KMS-11 (cell line): ENCODE data around the gene LILRA6.
"Not testable (repeated sequence)": the region's sequence is repeated elsewhere in the genome, so short reads cannot be mapped to it uniquely, and the experiment has no call there.

Experiments used
- H2AFZ ChIP-seq: fragments of 200-600 bp; sonication (generic); 2 replicates; pipeline ENCODE4 v1.6.1; 2016; ENCODE audit warnings: antibody characterized with exemption, mixed run types, low read depth
- H3K27ac ChIP-seq: fragments of 200-600 bp; sonication (generic); 2 replicates; pipeline ENCODE4 v1.6.1; 2016; ENCODE audit warnings: mild to moderate bottlenecking, mixed run types
- H3K27me3 ChIP-seq: fragments of 200-600 bp; sonication (generic); 2 replicates; pipeline ENCODE4 v1.6.1; 2017; ENCODE audit warnings: mild to moderate bottlenecking, low read depth, mixed run types, moderate library complexity; ENCODE audit not compliant: insufficient read depth
- H3K36me3 ChIP-seq: fragments of 200-600 bp; sonication (generic); 2 replicates; pipeline ENCODE4 v1.6.1; 2017; ENCODE audit warnings: mild to moderate bottlenecking, mixed run types; ENCODE audit not compliant: insufficient read depth
- H3K4me1 ChIP-seq: fragments of 200-600 bp; sonication (generic); 2 replicates; pipeline ENCODE4 v1.6.1; 2016; ENCODE audit warnings: mild to moderate bottlenecking, low read depth, mixed run types; ENCODE audit not compliant: poor library complexity, severe bottlenecking
- H3K4me2 ChIP-seq: fragments of 200-600 bp; sonication (generic); 2 replicates; pipeline ENCODE4 v1.7.0; 2016; ENCODE audit warnings: mild to moderate bottlenecking, mixed run types
- H3K4me3 ChIP-seq: fragments of 200-600 bp; sonication (generic); IDR thresholded peaks from 2 replicates; pipeline ENCODE4 v1.6.1; 2017; ENCODE audit warnings: low read depth, low read length, mixed read lengths; ENCODE audit not compliant: insufficient read depth
- H3K79me2 ChIP-seq: fragments of 200-600 bp; sonication (generic); 2 replicates; pipeline ENCODE4 v1.6.1; 2016; ENCODE audit warnings: low read depth, mixed run types; ENCODE audit not compliant: insufficient read depth
- H3K9ac ChIP-seq: fragments of 200-600 bp; sonication (generic); 2 replicates; pipeline ENCODE4 v1.6.1; 2016; ENCODE audit warnings: mild to moderate bottlenecking, mixed run types
- H4K20me1 ChIP-seq: fragments of 200-600 bp; sonication (generic); 2 replicates; pipeline ENCODE4 v1.6.1; 2016; ENCODE audit warnings: mild to moderate bottlenecking, mixed run types; ENCODE audit not compliant: insufficient read depth
- TF ChIP-seq, protein P1 (sequence below): fragments of 200-600 bp; sonication (generic); conservative IDR thresholded peaks from 2 replicates; pipeline ENCODE4 v1.6.1; 2017; ENCODE audit warnings: low read depth, mild to moderate bottlenecking, antibody characterized with exemption, low read length, moderate library complexity, mixed read lengths

Gene LILRA6

DNA sequence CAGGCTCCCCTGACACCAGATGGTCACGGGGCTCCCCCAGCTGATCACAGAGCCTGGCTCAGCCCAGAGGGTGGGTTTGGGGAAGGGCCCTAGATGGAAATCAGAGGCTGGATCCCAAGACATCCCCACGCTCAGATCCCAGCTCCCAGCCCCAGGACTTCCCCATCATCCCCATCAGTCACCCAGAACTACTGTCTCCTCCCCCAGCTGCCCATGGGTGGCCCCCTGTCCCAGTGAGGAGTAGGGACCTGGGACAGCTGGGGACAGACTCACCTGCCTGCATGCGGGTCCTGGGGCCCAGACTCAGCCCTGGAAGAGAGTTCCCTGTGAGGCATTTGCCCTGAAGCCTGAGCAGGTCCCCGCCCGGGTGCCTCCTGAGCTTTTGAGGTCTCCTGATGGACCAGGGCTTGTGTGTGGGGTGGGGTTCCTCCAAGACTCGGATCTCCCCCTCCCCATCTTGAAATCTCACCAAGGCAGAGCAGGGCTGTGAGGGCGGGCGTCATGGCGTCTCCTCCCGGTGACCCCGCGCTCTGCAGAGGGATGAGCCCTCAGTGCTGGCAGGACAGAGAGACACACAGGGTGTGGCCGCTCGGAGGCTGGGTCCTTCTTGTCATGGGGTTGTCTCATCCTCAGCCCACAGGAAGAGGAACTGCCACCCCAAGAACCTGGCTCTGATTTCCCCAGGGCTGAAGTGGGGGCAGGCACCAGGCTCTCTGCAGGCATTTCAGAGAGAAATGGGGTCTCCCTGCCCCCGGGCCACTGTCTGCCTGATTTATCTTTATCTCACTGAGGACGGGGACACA lies 19.9 kb downstream of the LILRA6 start, which contains the start of gene LILRB3:
TSS of gene LILRB3 (minus strand) at position 534 of the 803 bp plus-strand sequence. CDS start at position 503, 31 bp downstream.
- not testable (repeated sequence) for H3K4me2 ChIP-seq, H3K9ac ChIP-seq, H3K79me2 ChIP-seq, H4K20me1 ChIP-seq, H3K4me3 ChIP-seq, H3K27ac ChIP-seq, H3K4me1 ChIP-seq, H2AFZ ChIP-seq, H3K36me3 ChIP-seq
- H3K27me3 ChIP-seq, result peaks cover 32% of the 10 kb centered on the region; the same call in 1 of the 2 replicates

DNA sequence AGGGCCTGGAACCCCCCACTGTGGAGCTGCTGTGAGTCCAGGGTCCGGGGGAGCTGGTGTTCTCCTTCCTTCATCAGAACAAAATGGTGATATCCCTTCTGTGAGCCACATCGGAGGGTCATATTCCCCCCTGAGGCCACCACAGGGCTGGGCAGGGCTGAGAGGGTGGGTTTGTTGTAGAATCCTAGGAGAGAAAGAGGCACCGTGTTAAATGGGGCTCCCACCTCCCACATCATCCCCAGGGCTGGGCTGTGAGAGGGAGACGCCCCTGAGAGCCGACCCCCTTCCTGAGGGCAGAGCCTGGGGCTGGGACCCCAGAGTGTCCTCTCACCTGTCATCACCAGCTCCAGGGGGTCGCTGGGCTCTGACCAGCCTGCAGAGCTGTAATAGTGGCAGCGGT lies 20.6 kb downstream of the LILRA6 start:
- not testable (repeated sequence) for H3K9ac ChIP-seq, H3K27ac ChIP-seq, H3K36me3 ChIP-seq, H2AFZ ChIP-seq, H4K20me1 ChIP-seq, H3K4me2 ChIP-seq, H3K79me2 ChIP-seq, H3K4me3 ChIP-seq, H3K4me1 ChIP-seq
- peaks cover 27% of the 10 kb centered on the region; the same call in 1 of the 2 replicates for H3K27me3 ChIP-seq

GRCh38 chr19:54219702-54220101 lies 22.9 kb downstream of the LILRA6 start:
- H2AFZ ChIP-seq, H4K20me1 ChIP-seq, H3K4me2 ChIP-seq, H3K4me3 ChIP-seq, H3K79me2 ChIP-seq, H3K27me3 ChIP-seq, H3K9ac ChIP-seq, H3K27ac ChIP-seq, H3K36me3 ChIP-seq, H3K4me1 ChIP-seq: not testable (repeated sequence)

DNA sequence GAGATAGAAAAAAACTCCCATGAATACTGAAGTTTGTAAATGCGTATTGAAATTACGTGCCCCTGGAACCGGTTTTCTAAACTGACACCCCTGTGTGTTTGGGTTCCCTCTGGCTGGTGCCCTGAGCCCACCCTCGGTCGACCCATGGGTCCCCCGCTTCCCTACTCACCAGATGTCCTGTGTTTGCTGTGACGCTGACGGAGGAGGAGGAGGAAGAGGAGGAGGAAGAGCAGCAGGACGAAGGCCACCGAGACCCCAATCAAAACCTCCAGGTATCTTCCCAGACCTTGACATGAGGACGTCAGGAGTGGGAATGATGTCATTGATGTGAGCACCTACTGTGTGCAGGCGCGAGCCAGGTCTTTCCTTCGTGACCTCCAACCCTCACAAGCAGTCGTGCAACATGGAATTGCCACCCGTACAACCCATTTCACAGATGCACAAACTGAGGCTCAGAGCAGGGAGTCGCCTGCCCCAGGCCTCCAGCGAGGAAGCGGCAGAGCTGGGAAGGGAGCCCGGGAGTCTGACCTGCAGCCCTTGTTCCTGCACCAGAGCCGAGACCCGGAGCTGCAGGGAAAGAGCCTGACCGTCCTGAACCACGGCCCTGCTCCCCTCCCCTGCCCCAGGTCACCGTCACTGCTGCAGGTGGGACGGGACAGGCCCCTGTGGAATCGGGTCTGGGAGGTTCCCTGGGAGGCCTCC lies 23.5 kb downstream of the LILRA6 start:
- no peak overlapping the region for H3K4me2 ChIP-seq
- H3K9ac ChIP-seq, result no peak overlapping the region
- no peaks in the 10 kb centered on the region for H3K4me1 ChIP-seq
- H3K79me2 ChIP-seq, result no peaks in the 10 kb centered on the region
- no peak overlapping the region for H2AFZ ChIP-seq
- no peak overlapping the region for H3K27ac ChIP-seq
- no peaks in the 10 kb centered on the region for H3K36me3 ChIP-seq
- no peaks in the 10 kb centered on the region for H4K20me1 ChIP-seq
- no peak overlapping the region for H3K4me3 ChIP-seq
- TF ChIP-seq, protein P1, sequence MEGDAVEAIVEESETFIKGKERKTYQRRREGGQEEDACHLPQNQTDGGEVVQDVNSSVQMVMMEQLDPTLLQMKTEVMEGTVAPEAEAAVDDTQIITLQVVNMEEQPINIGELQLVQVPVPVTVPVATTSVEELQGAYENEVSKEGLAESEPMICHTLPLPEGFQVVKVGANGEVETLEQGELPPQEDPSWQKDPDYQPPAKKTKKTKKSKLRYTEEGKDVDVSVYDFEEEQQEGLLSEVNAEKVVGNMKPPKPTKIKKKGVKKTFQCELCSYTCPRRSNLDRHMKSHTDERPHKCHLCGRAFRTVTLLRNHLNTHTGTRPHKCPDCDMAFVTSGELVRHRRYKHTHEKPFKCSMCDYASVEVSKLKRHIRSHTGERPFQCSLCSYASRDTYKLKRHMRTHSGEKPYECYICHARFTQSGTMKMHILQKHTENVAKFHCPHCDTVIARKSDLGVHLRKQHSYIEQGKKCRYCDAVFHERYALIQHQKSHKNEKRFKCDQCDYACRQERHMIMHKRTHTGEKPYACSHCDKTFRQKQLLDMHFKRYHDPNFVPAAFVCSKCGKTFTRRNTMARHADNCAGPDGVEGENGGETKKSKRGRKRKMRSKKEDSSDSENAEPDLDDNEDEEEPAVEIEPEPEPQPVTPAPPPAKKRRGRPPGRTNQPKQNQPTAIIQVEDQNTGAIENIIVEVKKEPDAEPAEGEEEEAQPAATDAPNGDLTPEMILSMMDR, result no peak
- H3K27me3 ChIP-seq, result peaks cover 8% of the 10 kb centered on the region; the same call in 1 of the 2 replicates

DNA sequence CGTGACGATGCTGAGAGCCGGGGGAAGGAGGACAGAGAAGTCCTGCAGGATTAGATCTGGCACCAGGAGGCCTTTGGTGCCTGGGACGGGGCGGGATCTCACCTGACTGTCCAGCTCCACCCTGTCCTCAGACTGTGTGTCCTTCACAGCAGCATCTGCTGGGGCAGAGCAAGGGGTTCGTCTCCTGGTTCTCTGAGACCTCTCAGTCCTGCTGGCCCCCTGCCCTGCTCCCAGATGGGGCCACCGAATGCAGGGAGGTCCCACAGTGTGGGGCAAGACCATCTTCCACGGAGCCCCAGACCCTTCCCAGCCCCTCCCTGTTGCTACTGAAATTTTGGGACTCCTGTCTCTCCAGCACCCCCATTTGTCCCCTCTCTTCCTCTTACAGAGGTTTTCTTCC lies 24.3 kb downstream of the LILRA6 start:
- Histone ChIP-seq H3K4me1 (no peaks in the 10 kb centered on the region), H3K4me2 (no peak overlapping the region), H3K4me3 (no peak overlapping the region), H3K36me3 (no peaks in the 10 kb centered on the region), H3K27ac (no peak overlapping the region), H3K79me2 (no peaks in the 10 kb centered on the region), H2AFZ (no peak overlapping the region), H3K27me3 (no peaks in the 10 kb centered on the region; the same call in 1 of the 2 replicates), H3K9ac (no peak overlapping the region), H4K20me1 (no peaks in the 10 kb centered on the region)
- TF ChIP-seq, protein P1, result no peak

DNA sequence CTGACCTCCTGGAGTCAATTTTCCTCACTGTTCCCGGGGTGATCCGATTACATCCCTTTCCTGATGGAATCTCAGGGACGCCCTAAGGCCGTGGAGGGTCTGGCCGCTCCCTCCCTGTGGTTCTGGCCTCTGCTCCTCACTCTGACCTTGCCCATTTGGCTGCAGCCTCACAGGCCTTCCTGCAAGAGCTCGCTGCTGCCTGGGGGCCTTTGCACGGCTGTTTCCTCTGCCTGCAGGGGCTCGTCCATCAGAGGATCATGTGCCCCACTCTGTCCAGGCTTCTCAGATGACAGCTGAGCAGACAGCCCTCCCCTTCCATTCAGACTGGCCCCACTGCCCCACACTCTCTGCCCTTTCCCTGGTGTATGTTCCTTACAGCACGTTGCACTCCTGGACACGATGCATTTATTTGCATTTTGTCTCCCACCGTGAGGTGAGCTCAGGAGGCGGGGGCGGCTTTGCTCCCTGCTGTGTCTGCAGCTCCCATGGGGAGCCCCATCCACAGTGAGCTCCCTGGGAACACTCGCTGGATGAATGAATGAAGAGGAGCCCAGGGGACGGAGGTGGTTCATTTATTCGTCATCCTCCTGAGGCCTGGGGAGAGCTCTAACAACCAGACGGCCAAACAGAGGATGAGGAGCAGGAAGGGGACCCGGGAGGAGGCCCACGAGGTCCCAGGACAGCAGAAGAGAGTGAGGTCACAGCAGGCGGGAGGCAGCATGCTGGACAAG lies 24.9 kb downstream of the LILRA6 start:
- not testable (repeated sequence) for H3K27ac ChIP-seq, H3K79me2 ChIP-seq, H3K9ac ChIP-seq, H3K4me2 ChIP-seq, H4K20me1 ChIP-seq, H3K4me1 ChIP-seq, H3K4me3 ChIP-seq, H3K36me3 ChIP-seq, H3K27me3 ChIP-seq, H2AFZ ChIP-seq
